IMR-90 (cell line): Measurements from ENCODE around the gene JAKMIP1. TPM values are rescaled to one million over a fixed set of nuclear protein-coding genes. Genes with fewer than 3 reads are reported as not detected.

Source experiments
- ATAC-seq: fragments of 200-7000 bp; cut with Tn5 transposase; 2 replicates; pipeline ENCODE4 v1.9.1; 2020; ENCODE audit warnings: low read depth, mild to moderate bottlenecking, moderate library complexity
- BruUV-seq: library from RNA; stranded (reverse); fragments of 400-500 nt; replicated peaks from 2 replicates; lab custom pipeline; 2021; lab: Mats Ljungman, UMichigan
- CTCF ChIA-PET: fragments of 300-600 bp; formaldehyde crosslinking; extraction: SDS; loops from one replicate; lab custom pipeline; 2021; ENCODE audit warnings: antibody characterized with exemption; lab: Yijun Ruan, JAX
- POLR2A ChIA-PET: fragments of 300-600 bp; sonication (Branson Sonifier 250); formaldehyde crosslinking; loops from one replicate; lab custom pipeline; 2022; ENCODE audit warnings: antibody characterized with exemption; ENCODE audit not compliant: unreplicated experiment; lab: Charles Lee
- DNase-seq: peaks from one replicate; pipeline ENCODE4 v3.0.0; 2013
- H2AFZ ChIP-seq: replicated peaks from 2 replicates; pipeline ENCODE3; 2013; ENCODE audit warnings: low read length, mild to moderate bottlenecking; ENCODE audit not compliant: poor library complexity
- H2AK5ac ChIP-seq: 2 replicates; pipeline ENCODE4 v1.6.1; 2013; ENCODE audit warnings: low read depth, low read length, inconsistent platforms
- H2AK9ac ChIP-seq: replicated peaks from 2 replicates; pipeline ENCODE3; 2013; ENCODE audit warnings: mild to moderate bottlenecking, low read depth, low read length, moderate library complexity; ENCODE audit not compliant: poor library complexity
- H2BK120ac ChIP-seq: 2 replicates; pipeline ENCODE4 v1.6.1; 2013; ENCODE audit warnings: low read depth, low read length, inconsistent platforms
- H2BK15ac ChIP-seq: 3 replicates; pipeline ENCODE4 v1.6.1; 2013; ENCODE audit warnings: low read depth, low read length, inconsistent platforms
- H2BK20ac ChIP-seq: 2 replicates; pipeline ENCODE4 v1.6.1; 2013; ENCODE audit warnings: low read depth, mild to moderate bottlenecking, inconsistent platforms, low read length, moderate library complexity
- H2BK5ac ChIP-seq: 2 replicates; pipeline ENCODE4 v1.6.1; 2013; ENCODE audit warnings: mild to moderate bottlenecking, low read depth, low read length, inconsistent platforms; ENCODE audit not compliant: poor library complexity, severe bottlenecking
- H3K14ac ChIP-seq: replicated peaks from 2 replicates; pipeline ENCODE4 v1.6.1; 2013; ENCODE audit warnings: low read depth, low read length, inconsistent platforms
- H3K18ac ChIP-seq: 2 replicates; pipeline ENCODE4 v1.6.1; 2013; ENCODE audit warnings: low read depth, low read length, control low read depth
- H3K23ac ChIP-seq: 2 replicates; pipeline ENCODE4 v1.6.1; 2013; ENCODE audit warnings: low read depth, low read length, inconsistent platforms
- H3K27ac ChIP-seq: 2 replicates; pipeline ENCODE4 v1.5.1; 2013; ENCODE audit warnings: mild to moderate bottlenecking, control low read depth, low read length; ENCODE audit not compliant: insufficient read depth
- H3K27me3 ChIP-seq: 2 replicates; pipeline ENCODE4 v1.6.1; 2013; ENCODE audit warnings: low read length; ENCODE audit not compliant: control insufficient read depth, insufficient read depth
- H3K36me3 ChIP-seq: 2 replicates; pipeline ENCODE4 v1.6.1; 2013; ENCODE audit warnings: low read length, mixed read lengths; ENCODE audit not compliant: control insufficient read depth, insufficient read depth
- H3K4ac ChIP-seq: 2 replicates; pipeline ENCODE4 v1.6.1; 2013; ENCODE audit warnings: low read depth, low read length, inconsistent platforms
- H3K4me1 ChIP-seq: 2 replicates; pipeline ENCODE4 v1.6.1; 2013; ENCODE audit warnings: low read length, mixed read lengths; ENCODE audit not compliant: control insufficient read depth, insufficient read depth
- H3K4me2 ChIP-seq: 2 replicates; pipeline ENCODE4 v1.6.1; 2013; ENCODE audit warnings: low read depth, mild to moderate bottlenecking, control low read depth, low read length, moderate library complexity
- H3K4me3 ChIP-seq: 2 replicates; pipeline ENCODE4 v1.5.1; 2013; ENCODE audit warnings: low read depth, mild to moderate bottlenecking, control low read depth, low read length, moderate library complexity; ENCODE audit not compliant: insufficient read depth
- H3K56ac ChIP-seq: 2 replicates; pipeline ENCODE4 v1.6.1; 2013; ENCODE audit warnings: low read length, inconsistent platforms; ENCODE audit not compliant: insufficient read depth; ENCODE audit errors: extremely low read depth
- H3K79me1 ChIP-seq, 2 experiments: 2 replicates each; pipeline ENCODE4 v1.6.1; 2013; ENCODE audit warnings: low read length in 2 of 2, inconsistent platforms in 1 of 2, low read depth in 1 of 2
- H3K9ac ChIP-seq: 2 replicates; pipeline ENCODE4 v1.6.1; 2013; ENCODE audit warnings: low read depth, low read length, control low read depth
- H3K9me1 ChIP-seq: 2 replicates; pipeline ENCODE4 v1.6.1; 2013; ENCODE audit warnings: low read length, inconsistent platforms; ENCODE audit not compliant: insufficient read depth
- H3K9me3 ChIP-seq: 2 replicates; pipeline ENCODE4 v1.6.1; 2013; ENCODE audit warnings: low read length; ENCODE audit not compliant: control insufficient read depth, insufficient read depth
- H4K20me1 ChIP-seq: 2 replicates; pipeline ENCODE4 v1.6.1; 2013; ENCODE audit warnings: low read length, inconsistent platforms; ENCODE audit not compliant: insufficient read depth
- H4K5ac ChIP-seq: 2 replicates; pipeline ENCODE4 v1.6.1; 2013; ENCODE audit warnings: mild to moderate bottlenecking, low read depth, low read length, control low read depth
- H4K8ac ChIP-seq, 2 experiments: 2 replicates each; pipeline ENCODE4 v1.6.1; 2013; ENCODE audit warnings: low read depth in 2 of 2, low read length in 2 of 2, control low read depth in 1 of 2, inconsistent platforms in 1 of 2
- H4K91ac ChIP-seq: 2 replicates; pipeline ENCODE4 v1.6.1; 2013; ENCODE audit warnings: low read depth, low read length, inconsistent platforms; ENCODE audit not compliant: insufficient read depth
- CHD1 ChIP-seq: IDR thresholded peaks from 2 replicates; pipeline ENCODE4 v1.6.1; 2012; ENCODE audit warnings: low read depth, low read length, improper control_type of control experiment
- ELK1 ChIP-seq: fragments of 150-350 bp; IDR thresholded peaks from 2 replicates; pipeline ENCODE4 v1.6.1; 2016; ENCODE audit warnings: low read depth, mild to moderate bottlenecking, low read length, moderate library complexity, borderline replicate concordance
- FOS ChIP-seq: fragments of 150-350 bp; IDR thresholded peaks from 2 replicates; pipeline ENCODE4 v1.6.1; 2016; ENCODE audit warnings: low read depth, low read length
- MAZ ChIP-seq: IDR thresholded peaks from 2 replicates; pipeline ENCODE4 v1.6.1; 2012; ENCODE audit warnings: low read depth, mild to moderate bottlenecking, low read length, improper control_type of control experiment, moderate library complexity, borderline replicate concordance
- MXI1 ChIP-seq: IDR thresholded peaks from 2 replicates; pipeline ENCODE4 v1.6.1; 2012; ENCODE audit warnings: low read depth, mild to moderate bottlenecking, low read length, moderate library complexity, borderline replicate concordance
- NFE2L2 ChIP-seq: fragments of 150-350 bp; IDR thresholded peaks from 2 replicates; pipeline ENCODE4 v1.6.1; 2016; ENCODE audit warnings: low read depth, mild to moderate bottlenecking, low read length
- RAD21 ChIP-seq: IDR thresholded peaks from 2 replicates; pipeline ENCODE4 v1.6.1; 2012; ENCODE audit warnings: low read length, improper control_type of control experiment
- RCOR1 ChIP-seq: IDR thresholded peaks from 2 replicates; pipeline ENCODE4 v1.6.1; 2012; ENCODE audit warnings: mild to moderate bottlenecking, low read length, improper control_type of control experiment; ENCODE audit not compliant: insufficient replicate concordance
- RFX5 ChIP-seq: IDR thresholded peaks from 2 replicates; pipeline ENCODE4 v1.8.0; 2012; ENCODE audit warnings: low read depth, mild to moderate bottlenecking, low read length, moderate library complexity
- WGBS, 2 experiments: methylation state at CpG; one replicate each; pipeline versions ENCODE4 v1.1.5 to v1.1.7; 2013; ENCODE audit warnings: missing lambda C conversion rate in 2 of 2; ENCODE audit not compliant: insufficient read length in 1 of 2; ENCODE audit errors: extremely low coverage in 2 of 2; 5-methylcytosine and 5-hydroxymethylcytosine counted together
- dilution Hi-C: fragments of 300-500 bp; cut with HindIII; formaldehyde crosslinking; loops from one replicate; pipeline ENCODE4 v1.14.3; 2018; ENCODE audit warnings: low sequenced_read_pairs; ENCODE audit not compliant: unreplicated experiment
- in situ Hi-C: fragments of 300-500 bp; cut with MboI; formaldehyde crosslinking; loops from 3 replicates; pipeline ENCODE4 v1.14.3; 2019; ENCODE audit warnings: low sequenced_read_pairs, inconsistent platforms, mixed read lengths
- intact Hi-C: fragments of 100-400 bp; cut with micrococcal nuclease; formaldehyde crosslinking; loops from 2 replicates; pipeline ENCODE4 v1.10.0; 2022
- polyA plus RNA-seq, 3 experiments: library from polyadenylated mRNA; depleted of rRNA; stranded (reverse); fragments of >200 nt; gene quantifications; 2 replicates each; pipeline ENCODE4 v1.2.3, GENCODE V29; 2012; ENCODE audit warnings: low replicate concordance in 1 of 3
- total RNA-seq: library from RNA; depleted of rRNA; stranded (reverse); fragments of >200 nt; gene quantifications from 2 replicates; pipeline ENCODE4 v1.2.3, GENCODE V29; 2012
- TF ChIP-seq, protein P1 (sequence below): conservative IDR thresholded peaks from 2 replicates; pipeline ENCODE4 v1.5.1; 2012; ENCODE audit warnings: mild to moderate bottlenecking, low read depth, low read length, improper control_type of control experiment
- TF ChIP-seq, protein P2 (sequence below): fragments of 150-350 bp; IDR thresholded peaks from 2 replicates; pipeline ENCODE4 v1.6.1; 2017; ENCODE audit warnings: mild to moderate bottlenecking, antibody characterized with exemption, low read length, low read depth

Gene JAKMIP1
- total and polyA plus RNA-seq, 2 of the 4 experiments (the other 2 are of a cell fraction), result not detected

GRCh38 chr4:6172927-6173200 is 27.5 kb downstream of the JAKMIP1 start:
- H2BK5ac ChIP-seq, result no peak overlapping the region
- ChIA-PET CTCF (no interaction called here), POLR2A (no interaction called here)
- no peaks in the 10 kb centered on the region for H3K4me1 ChIP-seq
- H2BK15ac ChIP-seq, result no peak overlapping the region
- DNase-seq (no peak), ATAC-seq (no peak)
- H3K4me2 ChIP-seq, result no peak overlapping the region
- H2BK120ac ChIP-seq, result no peak overlapping the region
- H2AFZ ChIP-seq, result no peak overlapping the region
- H3K27me3 ChIP-seq, result no peaks in the 10 kb centered on the region
- no peak overlapping the region for H4K91ac ChIP-seq
- no peak overlapping the region for H3K4ac ChIP-seq
- no peaks in the 10 kb centered on the region for H3K79me1 ChIP-seq
- H3K36me3 ChIP-seq, result no peaks in the 10 kb centered on the region
- H3K23ac ChIP-seq, result no peak overlapping the region
- dilution Hi-C loops (no loop called here), intact Hi-C loops (no loop called here), in situ Hi-C loops (no loop called here)
- no peak overlapping the region for H3K56ac ChIP-seq
- peaks cover 12% of the 10 kb centered on the region for H3K9me3 ChIP-seq
- H3K4me3 ChIP-seq, result no peak overlapping the region
- no peak overlapping the region for H3K14ac ChIP-seq
- no peaks in the 10 kb centered on the region for H4K20me1 ChIP-seq
- no peak overlapping the region for H3K27ac ChIP-seq
- H4K5ac ChIP-seq, result no peak overlapping the region
- no peak overlapping the region for H2AK5ac ChIP-seq
- TF ChIP-seq CHD1 (no peak), FOS (no peak), RCOR1 (no peak), RAD21 (no peak), MXI1 (no peak), ELK1 (no peak), RFX5 (no peak), NFE2L2 (no peak), MAZ (no peak)
- TF ChIP-seq, protein P1, sequence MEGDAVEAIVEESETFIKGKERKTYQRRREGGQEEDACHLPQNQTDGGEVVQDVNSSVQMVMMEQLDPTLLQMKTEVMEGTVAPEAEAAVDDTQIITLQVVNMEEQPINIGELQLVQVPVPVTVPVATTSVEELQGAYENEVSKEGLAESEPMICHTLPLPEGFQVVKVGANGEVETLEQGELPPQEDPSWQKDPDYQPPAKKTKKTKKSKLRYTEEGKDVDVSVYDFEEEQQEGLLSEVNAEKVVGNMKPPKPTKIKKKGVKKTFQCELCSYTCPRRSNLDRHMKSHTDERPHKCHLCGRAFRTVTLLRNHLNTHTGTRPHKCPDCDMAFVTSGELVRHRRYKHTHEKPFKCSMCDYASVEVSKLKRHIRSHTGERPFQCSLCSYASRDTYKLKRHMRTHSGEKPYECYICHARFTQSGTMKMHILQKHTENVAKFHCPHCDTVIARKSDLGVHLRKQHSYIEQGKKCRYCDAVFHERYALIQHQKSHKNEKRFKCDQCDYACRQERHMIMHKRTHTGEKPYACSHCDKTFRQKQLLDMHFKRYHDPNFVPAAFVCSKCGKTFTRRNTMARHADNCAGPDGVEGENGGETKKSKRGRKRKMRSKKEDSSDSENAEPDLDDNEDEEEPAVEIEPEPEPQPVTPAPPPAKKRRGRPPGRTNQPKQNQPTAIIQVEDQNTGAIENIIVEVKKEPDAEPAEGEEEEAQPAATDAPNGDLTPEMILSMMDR, result no peak
- TF ChIP-seq, protein P2, sequence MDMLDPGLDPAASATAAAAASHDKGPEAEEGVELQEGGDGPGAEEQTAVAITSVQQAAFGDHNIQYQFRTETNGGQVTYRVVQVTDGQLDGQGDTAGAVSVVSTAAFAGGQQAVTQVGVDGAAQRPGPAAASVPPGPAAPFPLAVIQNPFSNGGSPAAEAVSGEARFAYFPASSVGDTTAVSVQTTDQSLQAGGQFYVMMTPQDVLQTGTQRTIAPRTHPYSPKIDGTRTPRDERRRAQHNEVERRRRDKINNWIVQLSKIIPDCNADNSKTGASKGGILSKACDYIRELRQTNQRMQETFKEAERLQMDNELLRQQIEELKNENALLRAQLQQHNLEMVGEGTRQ, result no peak
- no peaks in the 10 kb centered on the region for H3K9me1 ChIP-seq
- no TSS peak for BruUV-seq
- H3K18ac ChIP-seq, result no peak overlapping the region
- WGBS, 2 experiments, result no CpG with 5 or more reads among the region's 3 CpGs
- no peak overlapping the region for H3K9ac ChIP-seq
- H2BK20ac ChIP-seq, result no peak overlapping the region
- no peak overlapping the region for H2AK9ac ChIP-seq
- no peak overlapping the region for H4K8ac ChIP-seq
